Type B pancreatic cell (in vitro differentiated cells): ENCODE data around the gene HS6ST1. TPM values are rescaled to one million over a fixed set of nuclear protein-coding genes. Genes with fewer than 3 reads are reported as not detected.

Experiments
- DNase-seq: peaks from one replicate; pipeline ENCODE4 v3.0.0; 2021; ENCODE audit warnings: mixed read lengths; ENCODE audit not compliant: unreplicated experiment; ENCODE audit errors: extremely low spot score
- H3K27ac Mint-ChIP-seq: 2 replicates; pipeline ENCODE4 v1.8.0; 2021; ENCODE audit warnings: mild to moderate bottlenecking, mixed read lengths
- H3K27me3 Mint-ChIP-seq: 2 replicates; pipeline ENCODE4 v1.8.0; 2021; ENCODE audit warnings: mixed read lengths
- H3K36me3 Mint-ChIP-seq: 2 replicates; pipeline ENCODE4 v1.8.0; 2021; ENCODE audit warnings: mixed read lengths
- H3K4me1 Mint-ChIP-seq: one replicate; pipeline ENCODE4 v1.8.0; 2021; ENCODE audit warnings: mixed read lengths; ENCODE audit not compliant: unreplicated experiment
- H3K4me3 Mint-ChIP-seq: 2 replicates; pipeline ENCODE4 v1.8.0; 2021; ENCODE audit warnings: mild to moderate bottlenecking, mixed read lengths
- H3K9me3 Mint-ChIP-seq: 2 replicates; pipeline ENCODE4 v1.8.0; 2021; ENCODE audit warnings: mixed read lengths
- long read RNA-seq: library from polyadenylated mRNA; unstranded; transcript quantifications from one replicate; pipeline ENCODE4 v2.0.0, GENCODE V29; 2020
- total RNA-seq: library from RNA; stranded (reverse); gene quantifications from 2 replicates; pipeline ENCODE4 v1.2.1, GENCODE V29; 2021; ENCODE audit warnings: low replicate concordance
- TF ChIP-seq, protein P1 (sequence below): fragments of 200-600 bp; sonication (generic); conservative IDR thresholded peaks from 2 replicates; pipeline ENCODE4 v1.5.0; 2021; ENCODE audit warnings: antibody characterized with exemption, mild to moderate bottlenecking

The HS6ST1 gene
- total RNA-seq, result 64.9 and 75.2 TPM in 2 replicates
- long read RNA-seq, partial matches to known transcripts, result 0 of 10 reads
- long read RNA-seq, other reads (novel, unspliced or antisense), result 10 of 10 reads

GRCh38 chr2:128318776-128319464 lies at the start of gene HS6ST1:
HS6ST1 (minus strand) TSS chr2:128318868; CDS start chr2:128318563, 305 bp downstream.
- peak within 1 kb of the TSS; percentile 94 for H3K4me3 Mint-ChIP-seq
- peaks cover 4% of the 10 kb centered on the region for H3K27me3 Mint-ChIP-seq
- peaks cover 35% of the 10 kb centered on the region for H3K4me1 Mint-ChIP-seq
- no peaks in the 10 kb centered on the region for H3K9me3 Mint-ChIP-seq
- TF ChIP-seq, protein P1, sequence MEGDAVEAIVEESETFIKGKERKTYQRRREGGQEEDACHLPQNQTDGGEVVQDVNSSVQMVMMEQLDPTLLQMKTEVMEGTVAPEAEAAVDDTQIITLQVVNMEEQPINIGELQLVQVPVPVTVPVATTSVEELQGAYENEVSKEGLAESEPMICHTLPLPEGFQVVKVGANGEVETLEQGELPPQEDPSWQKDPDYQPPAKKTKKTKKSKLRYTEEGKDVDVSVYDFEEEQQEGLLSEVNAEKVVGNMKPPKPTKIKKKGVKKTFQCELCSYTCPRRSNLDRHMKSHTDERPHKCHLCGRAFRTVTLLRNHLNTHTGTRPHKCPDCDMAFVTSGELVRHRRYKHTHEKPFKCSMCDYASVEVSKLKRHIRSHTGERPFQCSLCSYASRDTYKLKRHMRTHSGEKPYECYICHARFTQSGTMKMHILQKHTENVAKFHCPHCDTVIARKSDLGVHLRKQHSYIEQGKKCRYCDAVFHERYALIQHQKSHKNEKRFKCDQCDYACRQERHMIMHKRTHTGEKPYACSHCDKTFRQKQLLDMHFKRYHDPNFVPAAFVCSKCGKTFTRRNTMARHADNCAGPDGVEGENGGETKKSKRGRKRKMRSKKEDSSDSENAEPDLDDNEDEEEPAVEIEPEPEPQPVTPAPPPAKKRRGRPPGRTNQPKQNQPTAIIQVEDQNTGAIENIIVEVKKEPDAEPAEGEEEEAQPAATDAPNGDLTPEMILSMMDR, result no peak
- no peak within 1 kb of the TSS for H3K27ac Mint-ChIP-seq
- H3K36me3 Mint-ChIP-seq, result peaks cover 3% of the 10 kb centered on the region
- DNase-seq, result peak; percentile 94

DNA sequence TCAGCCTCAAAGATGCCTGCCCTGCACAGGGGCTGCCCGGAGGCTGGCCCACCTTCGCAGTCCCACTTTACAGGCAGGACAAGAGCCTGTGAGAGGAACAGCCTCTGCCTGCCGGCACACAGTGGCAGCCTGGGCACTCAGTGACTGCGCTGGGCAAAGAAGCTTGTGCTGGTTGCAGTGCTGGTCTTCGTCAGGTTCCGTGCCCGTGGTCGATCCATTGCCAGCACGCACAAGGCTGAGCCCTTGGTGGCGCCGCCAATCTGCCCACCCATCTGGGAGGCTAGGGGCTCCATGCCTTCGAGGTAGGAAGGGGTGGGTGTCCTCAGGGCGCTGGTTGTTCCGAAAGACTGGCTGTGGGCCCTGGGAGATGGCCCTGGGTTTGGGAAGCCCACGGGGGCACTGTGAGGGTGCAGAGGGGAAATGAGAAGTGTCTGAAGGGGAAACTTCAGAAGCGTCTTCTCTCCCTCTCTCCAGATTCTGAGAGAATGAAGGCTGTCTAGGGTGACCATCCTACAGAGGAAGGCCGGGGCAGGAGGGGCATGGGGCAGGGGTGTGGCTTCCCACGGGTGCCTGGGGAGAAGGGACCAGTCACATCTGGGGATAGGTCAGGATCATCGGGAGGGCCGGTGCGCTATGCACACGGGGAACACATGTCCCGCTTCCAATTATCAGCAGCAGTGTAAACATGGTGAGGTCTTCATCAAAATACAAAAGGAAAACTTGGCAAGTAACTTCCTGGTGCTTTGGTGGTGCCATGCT lies 49.1 kb upstream of the HS6ST1 start:
- no peak for DNase-seq
- no peak overlapping the region for H3K4me3 Mint-ChIP-seq
- H3K36me3 Mint-ChIP-seq, result no peaks in the 10 kb centered on the region
- no peaks in the 10 kb centered on the region for H3K9me3 Mint-ChIP-seq
- H3K4me1 Mint-ChIP-seq, result peaks cover 52% of the 10 kb centered on the region
- TF ChIP-seq, protein P1, result no peak
- no peaks in the 10 kb centered on the region for H3K27me3 Mint-ChIP-seq
- no peak overlapping the region for H3K27ac Mint-ChIP-seq

- no peak overlapping the region for H3K27ac Mint-ChIP-seq
- TF ChIP-seq, protein P1, result no peak
- H3K4me1 Mint-ChIP-seq, result peaks cover 56% of the 10 kb centered on the region
- H3K4me3 Mint-ChIP-seq, result peak overlapping the region; percentile 54
- no peaks in the 10 kb centered on the region for H3K9me3 Mint-ChIP-seq
- DNase-seq, result no peak
- no peaks in the 10 kb centered on the region for H3K27me3 Mint-ChIP-seq
- no peaks in the 10 kb centered on the region for H3K36me3 Mint-ChIP-seq
These were observed 48.2 kb upstream of the HS6ST1 start for GRCh38 chr2:128366713-128367511.

GRCh38 chr2:128365217-128365905 lies 46.7 kb upstream of the HS6ST1 start:
- Mint-ChIP-seq H3K4me3 (no peak overlapping the region), H3K9me3 (no peaks in the 10 kb centered on the region), H3K36me3 (no peaks in the 10 kb centered on the region), H3K27ac (peak overlapping the region; percentile 55), H3K27me3 (no peaks in the 10 kb centered on the region), H3K4me1 (peaks cover 56% of the 10 kb centered on the region)
- TF ChIP-seq, protein P1, result no peak
- no peak for DNase-seq

GRCh38 chr2:128364441-128364911 lies 45.8 kb upstream of the HS6ST1 start:
- no peaks in the 10 kb centered on the region for H3K27me3 Mint-ChIP-seq
- no peak overlapping the region for H3K27ac Mint-ChIP-seq
- no peaks in the 10 kb centered on the region for H3K36me3 Mint-ChIP-seq
- TF ChIP-seq, protein P1, result no peak
- peaks cover 47% of the 10 kb centered on the region for H3K4me1 Mint-ChIP-seq
- no peak for DNase-seq
- H3K4me3 Mint-ChIP-seq, result no peak overlapping the region
- H3K9me3 Mint-ChIP-seq, result no peaks in the 10 kb centered on the region
